K562 (cell line): ENCODE measurements around the gene PLCB3. TPM values are rescaled to one million over a fixed set of nuclear protein-coding genes. Genes with fewer than 3 reads are reported as not detected.
A peak's percentile ranks its signal among the peaks of the same experiment; 100 is the strongest.

Source experiments
- BDP1 ChIP-seq: IDR thresholded peaks from 3 replicates; pipeline ENCODE4 v1.6.1; 2011; ENCODE audit not compliant: insufficient read length, insufficient read depth
- CBX1 ChIP-seq: sonication (generic); IDR thresholded peaks from 2 replicates; pipeline ENCODE4 v1.6.1; 2016; ENCODE audit warnings: antibody characterized with exemption, low read depth, mild to moderate bottlenecking
- CSDE1 ChIP-seq, 2 experiments: fragments of 450-650 bp; IDR thresholded peaks; 2 replicates each; pipeline ENCODE4 v1.6.1; 2016; ENCODE audit warnings: mild to moderate bottlenecking in 1 of 2
- ERF ChIP-seq: fragments of 450-650 bp; formaldehyde crosslinking; IDR thresholded peaks from 2 replicates; pipeline ENCODE4 v1.4.0; 2020; ENCODE audit warnings: mild to moderate bottlenecking, mixed read lengths
- PHB2 ChIP-seq: fragments of 450-650 bp; IDR thresholded peaks from 2 replicates; pipeline ENCODE4 v1.6.1; 2017; ENCODE audit warnings: low read depth
- PML ChIP-seq: IDR thresholded peaks from 2 replicates; pipeline ENCODE4 v1.6.1; 2012; ENCODE audit warnings: low read length, inconsistent platforms
- SMC3 ChIP-seq: conservative IDR thresholded peaks from 2 replicates; pipeline ENCODE4 v1.6.1; 2011; ENCODE audit warnings: low read depth, low read length, improper control_type of control experiment; ENCODE audit not compliant: insufficient read depth
- TSC22D4 ChIP-seq: fragments of 450-650 bp; IDR thresholded peaks from 2 replicates; pipeline ENCODE4 v1.6.1; 2016; ENCODE audit warnings: missing genetic modification characterization, missing biosample characterization, control low read depth
- USF2 ChIP-seq: sonication (generic); formaldehyde crosslinking; IDR thresholded peaks from 2 replicates; pipeline ENCODE4 v1.5.0; 2020; ENCODE audit warnings: missing genetic modification reagents
- WHSC1 ChIP-seq: IDR thresholded peaks from one replicate; pipeline ENCODE4 v1.6.1; 2012; ENCODE audit warnings: low read length, control low read depth, inconsistent platforms
- ZNF277 ChIP-seq: fragments of 250-450 bp; sonication (Bioruptor Pico); IDR thresholded peaks from 2 replicates; pipeline ENCODE4 v1.8.0; 2022; ENCODE audit warnings: inconsistent platforms, mild to moderate bottlenecking, moderate library complexity, borderline replicate concordance
- ZNF316 ChIP-seq: fragments of 450-650 bp; IDR thresholded peaks from 2 replicates; pipeline ENCODE4 v1.6.1; 2016
- ZNF740 ChIP-seq, 3 experiments: fragments of 200-800 bp in 1 of 3; sonication (Bioruptor generic) in 1 of 3; sonication (generic) in 1 of 3; formaldehyde crosslinking in 1 of 3; IDR thresholded peaks; 2 replicates each; pipeline versions ENCODE4 v1.6.1 to v1.8.0; 2016 to 2022; ENCODE audit warnings: mild to moderate bottlenecking in 2 of 3, missing compliant biosample characterization in 2 of 3, missing genetic modification characterization in 2 of 3, missing genetic modification reagents in 1 of 3
- polyA plus RNA-seq, 8 experiments: library from polyadenylated mRNA; depleted of rRNA in 4 of 8; stranded (reverse) in 5 of 8; unstranded in 3 of 8; fragments of >200 nt; fragmentation: Nextera tagmentation in 2 of 8; fragmentation: Illumina TruSeq in 1 of 8; extraction: Ambion mirVana in 2 of 8; extraction: Trizol in 1 of 8; gene quantifications; 2 replicates each; pipeline versions ENCODE4 v1.2.1 to v1.2.3, GENCODE V29; 2011 to 2014; ENCODE audit warnings: inconsistent platforms in 1 of 8, missing spikeins in 1 of 8
- total RNA-seq, 7 experiments: library from RNA; depleted of rRNA in 6 of 7; stranded (reverse); fragments of >200 nt in 6 of 7; fragmentation: Illumina TruSeq in 2 of 7; extraction: Trizol in 2 of 7; gene quantifications; 2 replicates each; pipeline versions ENCODE4 v1.2.1 to v1.2.3, GENCODE V29; 2011 to 2021; ENCODE audit warnings: low replicate concordance in 1 of 7
- TF ChIP-seq, protein P1 (sequence below), 2 experiments: fragments of 450-650 bp in 1 of 2; sonication (generic) in 1 of 2; formaldehyde crosslinking in 1 of 2; IDR thresholded peaks in 1 of 2; conservative IDR thresholded peaks in 1 of 2; 2 replicates each; pipeline versions ENCODE4 v1.6.1 to v1.8.1; 2016 to 2023; ENCODE audit warnings: mild to moderate bottlenecking in 2 of 2, moderate library complexity in 2 of 2, inconsistent platforms in 1 of 2, missing genetic modification reagents in 1 of 2
- TF ChIP-seq, protein P2 (sequence below): sonication (generic); IDR thresholded peaks from 2 replicates; pipeline ENCODE4 v1.6.1; 2016
- TF ChIP-seq, protein P3 (sequence below): fragments of 450-650 bp; formaldehyde crosslinking; conservative IDR thresholded peaks from 2 replicates; pipeline ENCODE4 v1.4.0; 2022; ENCODE audit warnings: mild to moderate bottlenecking, missing genetic modification characterization
- TF ChIP-seq, protein P4 (sequence below): sonication (generic); formaldehyde crosslinking; IDR thresholded peaks from 2 replicates; pipeline ENCODE4 v1.4.0; 2020; ENCODE audit warnings: mild to moderate bottlenecking, missing genetic modification reagents

Gene PLCB3
- total and polyA plus RNA-seq, 9 of the 15 experiments (the other 6 are each of a cell fraction or from before 2014, with no cell fraction given), result 0.31 to 44.8 (median 14.6) TPM

DNA sequence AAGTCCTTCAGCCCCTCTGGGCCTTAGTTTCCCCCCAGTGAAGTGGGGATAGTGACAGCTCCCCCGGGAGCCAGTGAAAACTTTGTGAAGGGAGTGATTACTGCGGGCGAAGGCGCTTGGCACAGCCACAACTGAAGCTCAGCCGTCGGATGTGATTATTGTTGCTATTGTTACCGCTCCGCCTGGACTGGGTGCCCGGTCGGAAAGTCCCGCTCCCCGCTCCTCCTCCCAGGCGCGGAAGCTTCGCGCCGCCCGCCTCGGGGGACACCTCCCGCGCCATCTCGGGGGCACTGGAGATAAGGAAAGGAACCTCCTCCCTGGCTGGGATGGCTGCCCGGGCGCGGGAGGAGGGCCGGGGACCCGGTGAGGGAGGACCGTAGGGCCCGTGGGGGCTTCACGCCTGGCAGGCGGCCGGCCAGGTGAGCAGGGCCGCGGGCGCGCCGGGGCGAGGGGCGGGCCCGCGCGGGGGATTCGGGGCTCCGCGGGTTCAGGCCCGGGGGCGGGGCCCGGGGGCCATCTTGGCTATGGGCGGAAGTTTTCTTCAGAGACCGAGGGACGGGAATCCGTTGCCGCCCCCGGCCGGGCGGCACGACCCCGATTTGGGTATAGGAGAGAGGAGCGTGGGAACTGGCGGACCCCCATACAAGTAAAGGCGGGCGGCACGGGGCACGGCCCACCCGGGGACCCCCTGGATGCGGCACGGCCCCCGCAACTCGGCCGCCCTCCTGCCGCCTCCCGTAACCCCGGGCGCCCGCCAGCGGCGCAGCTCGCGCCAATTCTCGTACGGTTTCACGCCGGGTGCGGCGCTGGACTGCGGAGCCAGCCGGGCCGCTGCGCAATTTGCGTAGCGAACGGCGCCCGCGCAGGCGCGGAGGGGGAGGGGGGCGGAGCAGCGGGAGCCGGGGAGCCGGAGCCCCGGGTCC is 33.9 kb downstream of the PLCB3 start, which contains the start of gene GPR137 (continued):
- TF ChIP-seq SMC3 (no peak), WHSC1 (no peak), CSDE1 (IDR thresholded peaks at IDR 0.05) (no peak), ERF (no peak), CBX1 (peak; percentile 22; the same call in 1 of the 2 replicates), ZNF277 (CRISPR knock-in tag) (no peak), ZNF316 (no peak), PHB2 (no peak), BDP1 (no peak), USF2 (CRISPR knock-in tag) (no peak), PML (0 out of 2 replicates have a peak, but pooled peaks have one; percentile 33), TSC22D4 (tag) (no peak), ZNF740 (CRISPR knock-in tag; IDR thresholded peaks at IDR 0.05) (no peak), ZNF740 (tag; IDR thresholded peaks at IDR 0.05) (no peak)
- TF ChIP-seq, protein P1, sequence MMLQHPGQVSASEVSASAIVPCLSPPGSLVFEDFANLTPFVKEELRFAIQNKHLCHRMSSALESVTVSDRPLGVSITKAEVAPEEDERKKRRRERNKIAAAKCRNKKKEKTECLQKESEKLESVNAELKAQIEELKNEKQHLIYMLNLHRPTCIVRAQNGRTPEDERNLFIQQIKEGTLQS (IDR thresholded peaks at IDR 0.05), result no peak
- TF ChIP-seq, protein P1 (CRISPR knock-in tag; conservative IDR thresholded peaks at IDR 0.05), result no peak
- TF ChIP-seq, protein P2, sequence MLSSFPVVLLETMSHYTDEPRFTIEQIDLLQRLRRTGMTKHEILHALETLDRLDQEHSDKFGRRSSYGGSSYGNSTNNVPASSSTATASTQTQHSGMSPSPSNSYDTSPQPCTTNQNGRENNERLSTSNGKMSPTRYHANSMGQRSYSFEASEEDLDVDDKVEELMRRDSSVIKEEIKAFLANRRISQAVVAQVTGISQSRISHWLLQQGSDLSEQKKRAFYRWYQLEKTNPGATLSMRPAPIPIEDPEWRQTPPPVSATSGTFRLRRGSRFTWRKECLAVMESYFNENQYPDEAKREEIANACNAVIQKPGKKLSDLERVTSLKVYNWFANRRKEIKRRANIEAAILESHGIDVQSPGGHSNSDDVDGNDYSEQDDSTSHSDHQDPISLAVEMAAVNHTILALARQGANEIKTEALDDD, result no peak
- TF ChIP-seq, protein P3, sequence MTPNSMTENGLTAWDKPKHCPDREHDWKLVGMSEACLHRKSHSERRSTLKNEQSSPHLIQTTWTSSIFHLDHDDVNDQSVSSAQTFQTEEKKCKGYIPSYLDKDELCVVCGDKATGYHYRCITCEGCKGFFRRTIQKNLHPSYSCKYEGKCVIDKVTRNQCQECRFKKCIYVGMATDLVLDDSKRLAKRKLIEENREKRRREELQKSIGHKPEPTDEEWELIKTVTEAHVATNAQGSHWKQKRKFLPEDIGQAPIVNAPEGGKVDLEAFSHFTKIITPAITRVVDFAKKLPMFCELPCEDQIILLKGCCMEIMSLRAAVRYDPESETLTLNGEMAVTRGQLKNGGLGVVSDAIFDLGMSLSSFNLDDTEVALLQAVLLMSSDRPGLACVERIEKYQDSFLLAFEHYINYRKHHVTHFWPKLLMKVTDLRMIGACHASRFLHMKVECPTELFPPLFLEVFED (CRISPR knock-in tag), result no peak
- TF ChIP-seq, protein P4, sequence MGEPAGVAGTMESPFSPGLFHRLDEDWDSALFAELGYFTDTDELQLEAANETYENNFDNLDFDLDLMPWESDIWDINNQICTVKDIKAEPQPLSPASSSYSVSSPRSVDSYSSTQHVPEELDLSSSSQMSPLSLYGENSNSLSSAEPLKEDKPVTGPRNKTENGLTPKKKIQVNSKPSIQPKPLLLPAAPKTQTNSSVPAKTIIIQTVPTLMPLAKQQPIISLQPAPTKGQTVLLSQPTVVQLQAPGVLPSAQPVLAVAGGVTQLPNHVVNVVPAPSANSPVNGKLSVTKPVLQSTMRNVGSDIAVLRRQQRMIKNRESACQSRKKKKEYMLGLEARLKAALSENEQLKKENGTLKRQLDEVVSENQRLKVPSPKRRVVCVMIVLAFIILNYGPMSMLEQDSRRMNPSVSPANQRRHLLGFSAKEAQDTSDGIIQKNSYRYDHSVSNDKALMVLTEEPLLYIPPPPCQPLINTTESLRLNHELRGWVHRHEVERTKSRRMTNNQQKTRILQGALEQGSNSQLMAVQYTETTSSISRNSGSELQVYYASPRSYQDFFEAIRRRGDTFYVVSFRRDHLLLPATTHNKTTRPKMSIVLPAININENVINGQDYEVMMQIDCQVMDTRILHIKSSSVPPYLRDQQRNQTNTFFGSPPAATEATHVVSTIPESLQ (CRISPR knock-in tag), result no peak
